Measurements from ENCODE around the gene G6PC1.
"Not testable (repeated sequence)": the region's sequence is repeated elsewhere in the genome, so short reads cannot be mapped to it uniquely, and the experiment has no call there.

DNA sequence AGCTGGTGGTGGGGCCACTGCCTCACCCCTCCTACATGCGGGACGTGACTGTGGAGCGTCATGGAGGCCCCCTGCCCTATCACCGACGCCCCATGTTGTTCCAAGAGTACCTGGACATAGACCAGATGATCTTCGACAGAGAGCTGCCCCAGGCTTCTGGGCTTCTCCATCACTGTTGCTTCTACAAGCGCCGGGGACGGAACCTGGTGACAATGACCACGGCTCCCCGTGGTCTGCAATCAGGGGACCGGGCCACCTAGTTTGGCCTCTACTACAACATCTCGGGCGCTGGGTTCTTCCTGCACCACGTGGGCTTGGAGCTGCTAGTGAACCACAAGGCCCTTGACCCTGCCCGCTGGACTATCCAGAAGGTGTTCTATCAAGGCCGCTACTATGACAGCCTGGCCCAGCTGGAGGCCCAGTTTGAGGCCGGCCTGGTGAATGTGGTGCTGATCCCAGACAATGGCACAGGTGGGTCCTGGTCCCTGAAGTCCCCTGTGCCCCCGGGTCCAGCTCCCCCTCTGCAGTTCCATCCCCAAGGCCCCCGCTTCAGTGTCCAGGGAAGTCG, 32.8 kb upstream of the G6PC1 start:
- not testable (repeated sequence) for TF ChIP-seq HDGF (IDR thresholded peaks at IDR 0.05; ENCODE audit: borderline replicate concordance); FOXK2 (IDR thresholded peaks at IDR 0.05); BHLHE40 (IDR thresholded peaks at IDR 0.05; ENCODE audit: borderline replicate concordance); TARDBP (IDR thresholded peaks at IDR 0.05)
- TF ChIP-seq, protein P1, sequence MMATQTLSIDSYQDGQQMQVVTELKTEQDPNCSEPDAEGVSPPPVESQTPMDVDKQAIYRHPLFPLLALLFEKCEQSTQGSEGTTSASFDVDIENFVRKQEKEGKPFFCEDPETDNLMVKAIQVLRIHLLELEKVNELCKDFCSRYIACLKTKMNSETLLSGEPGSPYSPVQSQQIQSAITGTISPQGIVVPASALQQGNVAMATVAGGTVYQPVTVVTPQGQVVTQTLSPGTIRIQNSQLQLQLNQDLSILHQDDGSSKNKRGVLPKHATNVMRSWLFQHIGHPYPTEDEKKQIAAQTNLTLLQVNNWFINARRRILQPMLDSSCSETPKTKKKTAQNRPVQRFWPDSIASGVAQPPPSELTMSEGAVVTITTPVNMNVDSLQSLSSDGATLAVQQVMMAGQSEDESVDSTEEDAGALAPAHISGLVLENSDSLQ (IDR thresholded peaks at IDR 0.05), result not testable (repeated sequence)

All from HEK293T (cell line).